Activated B cell treated with CpG ODN at 0.5 μM for 24 hours (primary cell): ENCODE data around the gene PDLIM5. TPM values are rescaled to one million over a fixed set of nuclear protein-coding genes. Genes with fewer than 3 reads are reported as not detected.

Source experiments
- ATAC-seq: fragments of 200-7000 bp; cut with Tn5 transposase; one replicate; pipeline ENCODE4 v1.10.0; 2021; ENCODE audit warnings: low read depth, mild to moderate bottlenecking, moderate library complexity
- CTCF ChIA-PET: fragments of 350-600 bp; sonication (Branson Sonifier 250); formaldehyde crosslinking; loops from one replicate; lab custom pipeline; 2021; ENCODE audit warnings: antibody characterized with exemption; lab: Charles Lee
- POLR2A ChIA-PET: fragments of 350-600 bp; sonication (Branson Sonifier 250); formaldehyde crosslinking; loops from one replicate; lab custom pipeline; 2021; ENCODE audit warnings: antibody characterized with exemption; lab: Charles Lee
- DNase-seq: peaks from one replicate; pipeline ENCODE4 v3.0.0; 2022
- H3K27ac Mint-ChIP-seq: one replicate; pipeline ENCODE4 v1.8.0; 2020; ENCODE audit warnings: mixed read lengths
- H3K27me3 Mint-ChIP-seq: one replicate; pipeline ENCODE4 v1.8.0; 2021; ENCODE audit warnings: mixed read lengths
- H3K36me3 Mint-ChIP-seq: one replicate; pipeline ENCODE4 v1.8.0; 2021; ENCODE audit warnings: low read depth, mixed read lengths
- H3K4me1 Mint-ChIP-seq: one replicate; pipeline ENCODE4 v1.8.0; 2021; ENCODE audit warnings: mixed read lengths
- H3K4me3 Mint-ChIP-seq: one replicate; pipeline ENCODE4 v1.8.0; 2020; ENCODE audit warnings: mild to moderate bottlenecking, mixed read lengths
- H3K9me3 Mint-ChIP-seq: one replicate; pipeline ENCODE4 v1.8.0; 2020; ENCODE audit warnings: mixed read lengths
- CTCF ChIP-seq: fragments of 200-600 bp; IDR thresholded peaks from one replicate; pipeline ENCODE4 v1.8.0; 2022; ENCODE audit warnings: antibody characterized with exemption, mild to moderate bottlenecking
- intact Hi-C: fragments of 100-400 bp; cut with micrococcal nuclease; formaldehyde crosslinking; loops from one replicate; pipeline ENCODE4 v1.15.1; 2024
- total RNA-seq: library from RNA; stranded (reverse); gene quantifications from 2 replicates; pipeline ENCODE4 v1.2.3, GENCODE V29; 2022

The PDLIM5 gene
- total RNA-seq, 1 donor from 2014 or later, result 36.5 TPM

GRCh38 chr4:94458682-94459081, 6.9 kb downstream of the PDLIM5 start:
- no peak for DNase-seq
- Mint-ChIP-seq H3K4me3 (no peak overlapping the region), H3K4me1 (peaks cover 10% of the 10 kb centered on the region), H3K27ac (no peak overlapping the region), H3K9me3 (no peaks in the 10 kb centered on the region), H3K27me3 (no peaks in the 10 kb centered on the region), H3K36me3 (peaks cover 11% of the 10 kb centered on the region)
- TF ChIP-seq CTCF, result no peak
- ChIA-PET CTCF (no interaction called here), POLR2A (no interaction called here)
- no peak for ATAC-seq
- intact Hi-C loops, result no loop called here

- no peaks in the 10 kb centered on the region for H3K27me3 Mint-ChIP-seq
- peaks cover 11% of the 10 kb centered on the region for H3K36me3 Mint-ChIP-seq
- no peak for ATAC-seq
- no peak overlapping the region for H3K27ac Mint-ChIP-seq
- no peak overlapping the region for H3K4me3 Mint-ChIP-seq
- peaks cover 7% of the 10 kb centered on the region for H3K4me1 Mint-ChIP-seq
- no peak for DNase-seq
- TF ChIP-seq CTCF, result no peak
- ChIA-PET CTCF (no interaction called here), POLR2A (no interaction called here)
- intact Hi-C loops, result no loop called here
- no peaks in the 10 kb centered on the region for H3K9me3 Mint-ChIP-seq
These were observed 7.9 kb downstream of the PDLIM5 start for GRCh38 chr4:94459462-94460161.

GRCh38 chr4:94461506-94461905, 9.8 kb downstream of the PDLIM5 start:
- no peak overlapping the region for H3K4me3 Mint-ChIP-seq
- no peak overlapping the region for H3K27ac Mint-ChIP-seq
- ChIA-PET POLR2A (no interaction called here), CTCF (interaction anchor here (0.8 kb wide), 1 partner anchor 54 kb away, joined by 4 read pairs; no protein-coding TSS in a partner anchor)
- ATAC-seq (no peak), DNase-seq (no peak)
- H3K36me3 Mint-ChIP-seq, result peaks cover 2% of the 10 kb centered on the region
- H3K27me3 Mint-ChIP-seq, result no peaks in the 10 kb centered on the region
- TF ChIP-seq CTCF, result no peak
- peaks cover 4% of the 10 kb centered on the region for H3K4me1 Mint-ChIP-seq
- intact Hi-C loops, result no loop called here
- no peaks in the 10 kb centered on the region for H3K9me3 Mint-ChIP-seq

- Mint-ChIP-seq H3K4me1 (peaks cover 3% of the 10 kb centered on the region), H3K9me3 (no peaks in the 10 kb centered on the region), H3K4me3 (no peak overlapping the region), H3K36me3 (peaks cover 2% of the 10 kb centered on the region), H3K27ac (no peak overlapping the region), H3K27me3 (no peaks in the 10 kb centered on the region)
- no peak for TF ChIP-seq CTCF
- intact Hi-C loops, result no loop called here
- DNase-seq (no peak), ATAC-seq (no peak)
- POLR2A ChIA-PET, result no interaction called here
- CTCF ChIA-PET, result no interaction called here
These were observed 10.8 kb downstream of the PDLIM5 start for GRCh38 chr4:94462572-94462971.

GRCh38 chr4:94463771-94464170, 12.0 kb downstream of the PDLIM5 start:
- ChIA-PET CTCF (no interaction called here), POLR2A (no interaction called here)
- no peak for DNase-seq
- H3K9me3 Mint-ChIP-seq, result no peaks in the 10 kb centered on the region
- peaks cover 2% of the 10 kb centered on the region for H3K36me3 Mint-ChIP-seq
- H3K4me1 Mint-ChIP-seq, result no peaks in the 10 kb centered on the region
- intact Hi-C loops, result no loop called here
- H3K27ac Mint-ChIP-seq, result no peak overlapping the region
- no peak for ATAC-seq
- H3K4me3 Mint-ChIP-seq, result no peak overlapping the region
- H3K27me3 Mint-ChIP-seq, result no peaks in the 10 kb centered on the region
- no peak for TF ChIP-seq CTCF
